ENCODE data around the gene NME5. TPM values are rescaled to one million over a fixed set of nuclear protein-coding genes. Genes with fewer than 3 reads are reported as not detected.
"Not testable (repeated sequence)": the region's sequence is repeated elsewhere in the genome, so short reads cannot be mapped to it uniquely, and the experiment has no call there.

NME5 gene
- polyA plus RNA-seq, 1 donor, result 2.8 TPM

DNA sequence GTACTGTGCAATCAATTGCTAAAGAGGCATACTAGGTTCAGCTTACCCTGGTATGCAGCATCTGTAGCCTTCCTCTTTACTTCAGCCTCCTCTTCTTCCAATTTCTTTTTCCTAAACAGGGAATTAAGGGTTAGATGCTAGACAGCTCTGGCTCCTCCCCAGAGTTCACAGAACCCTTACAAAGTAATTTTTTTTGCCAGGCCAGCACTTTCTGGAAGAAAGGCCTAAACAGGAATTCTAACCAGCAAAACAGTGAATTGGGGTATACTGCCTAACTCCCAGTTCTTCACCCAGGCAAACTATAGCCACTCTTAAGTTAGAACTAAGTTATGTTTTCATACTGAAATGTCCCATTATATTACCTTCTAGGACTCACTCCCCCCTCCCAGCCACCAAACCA, 31.1 kb upstream of the NME5 start:
- peaks cover 84% of the 10 kb centered on the region for H3K36me3 ChIP-seq (ENCODE audit: control insufficient read depth, insufficient read depth, low read length)
- H3K9me3 ChIP-seq (ENCODE audit: control insufficient read depth, low read depth, low read length), result no peaks in the 10 kb centered on the region
- no peaks in the 10 kb centered on the region for H3K27me3 ChIP-seq (ENCODE audit: control insufficient read depth, insufficient read depth, low read length)
- H3K27ac ChIP-seq (ENCODE audit: low read length), result no peak overlapping the region
- DNase-seq, result no peak
- H3K4me3 ChIP-seq (ENCODE audit: low read length), result no peak overlapping the region
- H3K4me1 ChIP-seq (ENCODE audit: control insufficient read depth, insufficient read depth, low read length), result no peaks in the 10 kb centered on the region

DNA sequence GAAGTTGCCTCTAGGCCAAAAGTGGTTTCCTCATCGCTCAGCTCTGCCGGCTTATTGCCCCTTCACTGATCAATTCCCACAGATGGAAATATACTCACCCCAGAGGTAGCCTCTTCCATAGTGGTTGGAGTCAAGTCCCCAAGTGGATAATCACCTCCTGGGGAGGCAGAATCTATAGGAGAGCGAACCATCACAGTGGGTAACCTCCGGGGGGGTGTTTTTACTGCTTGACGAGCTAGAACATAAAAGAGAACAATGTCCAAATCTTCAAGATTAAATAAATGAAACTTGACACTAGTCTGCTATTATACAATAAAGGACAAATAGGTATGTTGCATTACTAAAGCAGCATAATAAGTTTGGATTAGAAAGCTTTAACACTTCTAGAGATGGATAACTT, 29.9 kb upstream of the NME5 start:
- H3K4me1 ChIP-seq (ENCODE audit: control insufficient read depth, insufficient read depth, low read length), result no peaks in the 10 kb centered on the region
- H3K27me3 ChIP-seq (ENCODE audit: control insufficient read depth, insufficient read depth, low read length), result no peaks in the 10 kb centered on the region
- H3K9me3 ChIP-seq (ENCODE audit: control insufficient read depth, low read depth, low read length), result no peaks in the 10 kb centered on the region
- no peak overlapping the region for H3K4me3 ChIP-seq (ENCODE audit: low read length)
- WGBS (ENCODE audit: insufficient coverage, low lambda C conversion rate), result no CpG with 5 or more reads among the region's 5 CpGs
- H3K36me3 ChIP-seq (ENCODE audit: control insufficient read depth, insufficient read depth, low read length), result peaks cover 88% of the 10 kb centered on the region
- H3K27ac ChIP-seq (ENCODE audit: low read length), result no peak overlapping the region
- no peak for DNase-seq

DNA sequence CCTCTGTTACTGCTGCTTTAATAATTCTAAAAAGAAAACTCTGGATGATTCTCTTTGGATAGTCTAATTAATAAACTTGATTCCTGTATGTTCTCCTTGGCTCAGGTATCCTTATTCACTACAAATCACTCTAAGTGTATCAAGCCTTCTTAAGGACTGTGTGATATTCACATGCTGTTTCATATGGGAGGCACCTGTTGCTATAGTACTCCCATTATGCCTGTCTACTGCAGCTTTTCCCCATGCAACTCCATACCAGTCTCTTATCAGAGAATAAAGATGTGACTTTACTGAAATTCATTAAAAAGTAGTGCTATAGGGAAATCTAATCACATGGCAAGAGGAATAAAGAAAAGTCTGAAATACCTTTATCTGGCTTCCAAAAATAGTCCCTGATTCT, 24.5 kb upstream of the NME5 start:
- no peaks in the 10 kb centered on the region for H3K9me3 ChIP-seq (ENCODE audit: control insufficient read depth, low read depth, low read length)
- H3K27me3 ChIP-seq (ENCODE audit: control insufficient read depth, insufficient read depth, low read length), result no peaks in the 10 kb centered on the region
- no peak for DNase-seq
- no peaks in the 10 kb centered on the region for H3K4me1 ChIP-seq (ENCODE audit: control insufficient read depth, insufficient read depth, low read length)
- H3K36me3 ChIP-seq (ENCODE audit: control insufficient read depth, insufficient read depth, low read length), result peaks cover 97% of the 10 kb centered on the region
- H3K27ac ChIP-seq (ENCODE audit: low read length), result no peak overlapping the region
- no peak overlapping the region for H3K4me3 ChIP-seq (ENCODE audit: low read length)

DNA sequence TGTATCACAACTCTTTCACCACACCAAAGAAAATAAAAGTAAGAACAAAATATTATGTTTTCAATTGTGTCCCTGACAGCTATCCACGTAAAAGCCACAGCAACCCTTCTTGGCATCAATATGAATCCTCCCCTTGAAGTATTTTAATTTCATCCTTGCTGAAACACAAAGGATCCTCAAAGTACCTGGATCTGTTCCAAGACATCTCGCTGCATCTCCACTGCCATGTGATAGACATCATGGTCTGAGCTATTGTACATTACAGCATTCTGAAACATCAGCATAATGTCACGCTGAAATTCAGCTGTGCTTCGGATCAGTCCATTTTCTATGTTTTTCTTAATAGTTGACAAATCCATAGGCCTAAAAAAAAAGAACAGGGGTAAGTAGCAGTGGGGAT, 21.5 kb upstream of the NME5 start:
- H3K36me3 ChIP-seq (ENCODE audit: control insufficient read depth, insufficient read depth, low read length), result peaks cover 93% of the 10 kb centered on the region
- H3K27ac ChIP-seq (ENCODE audit: low read length), result no peak overlapping the region
- WGBS (ENCODE audit: insufficient coverage, low lambda C conversion rate), result 100% methylated on average over 1 of the region's 4 CpGs

DNA sequence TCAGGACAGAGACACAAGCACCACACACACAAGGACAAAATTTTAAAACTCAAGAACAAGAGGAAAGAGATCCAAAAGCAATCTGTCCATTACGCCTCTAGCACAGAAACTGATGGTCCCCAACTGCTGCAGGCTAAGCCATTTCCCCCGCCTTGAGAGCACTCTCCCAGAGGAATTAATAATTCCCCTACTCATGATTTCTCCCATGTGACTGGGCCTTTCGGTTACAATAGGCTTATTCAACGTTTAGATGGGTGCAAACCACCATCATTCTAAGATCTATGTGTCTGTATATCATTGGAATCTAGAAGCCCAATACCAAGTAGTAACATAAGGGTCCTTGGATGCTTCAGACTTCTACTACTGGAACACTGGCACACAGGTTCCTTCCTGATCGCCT, 20.4 kb upstream of the NME5 start:
- DNase-seq, result no peak
- peaks cover 83% of the 10 kb centered on the region for H3K36me3 ChIP-seq (ENCODE audit: control insufficient read depth, insufficient read depth, low read length)
- no peaks in the 10 kb centered on the region for H3K9me3 ChIP-seq (ENCODE audit: control insufficient read depth, low read depth, low read length)
- no peak overlapping the region for H3K4me3 ChIP-seq (ENCODE audit: low read length)
- H3K27me3 ChIP-seq (ENCODE audit: control insufficient read depth, insufficient read depth, low read length), result no peaks in the 10 kb centered on the region
- 90% methylated on average over 2 of the region's 5 CpGs for WGBS (ENCODE audit: insufficient coverage, low lambda C conversion rate)
- no peak overlapping the region for H3K27ac ChIP-seq (ENCODE audit: low read length)
- no peaks in the 10 kb centered on the region for H3K4me1 ChIP-seq (ENCODE audit: control insufficient read depth, insufficient read depth, low read length)

More for the DNA sequence above, 21.5 kb upstream of the NME5 start:
- Histone ChIP-seq H3K4me1 (ENCODE audit: control insufficient read depth, insufficient read depth, low read length) (no peaks in the 10 kb centered on the region), H3K4me3 (ENCODE audit: low read length) (no peak overlapping the region), H3K27me3 (ENCODE audit: control insufficient read depth, insufficient read depth, low read length) (no peaks in the 10 kb centered on the region), H3K9me3 (ENCODE audit: control insufficient read depth, low read depth, low read length) (no peaks in the 10 kb centered on the region)
- no peak for DNase-seq

DNA sequence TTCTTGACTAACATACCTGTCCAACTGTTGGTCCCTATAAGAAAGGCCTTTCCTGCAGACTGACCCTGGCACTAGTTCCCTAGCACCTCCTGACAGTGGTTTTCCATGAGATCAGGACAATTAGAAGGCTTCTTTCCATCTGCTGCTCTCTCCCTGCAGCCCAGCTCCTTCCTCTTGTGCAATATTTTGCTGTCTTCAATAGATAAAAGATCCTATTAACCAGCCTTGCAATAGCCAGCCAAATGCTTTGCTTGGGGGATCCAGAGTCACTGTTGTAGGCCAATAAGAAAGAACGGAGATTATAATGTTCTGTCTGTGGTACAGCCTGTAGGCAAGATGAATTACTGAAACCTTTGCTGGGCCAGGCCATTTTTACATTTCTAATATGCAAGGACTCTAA, 18.4 kb upstream of the NME5 start:
- H3K4me3 ChIP-seq (ENCODE audit: low read length), result no peak overlapping the region
- no peak for DNase-seq
- no CpG with 5 or more reads among the region's 1 CpG for WGBS (ENCODE audit: insufficient coverage, low lambda C conversion rate)
- H3K9me3 ChIP-seq (ENCODE audit: control insufficient read depth, low read depth, low read length), result no peaks in the 10 kb centered on the region
- H3K36me3 ChIP-seq (ENCODE audit: control insufficient read depth, insufficient read depth, low read length), result peaks cover 62% of the 10 kb centered on the region
- H3K4me1 ChIP-seq (ENCODE audit: control insufficient read depth, insufficient read depth, low read length), result no peaks in the 10 kb centered on the region
- H3K27ac ChIP-seq (ENCODE audit: low read length), result no peak overlapping the region
- H3K27me3 ChIP-seq (ENCODE audit: control insufficient read depth, insufficient read depth, low read length), result no peaks in the 10 kb centered on the region

DNA sequence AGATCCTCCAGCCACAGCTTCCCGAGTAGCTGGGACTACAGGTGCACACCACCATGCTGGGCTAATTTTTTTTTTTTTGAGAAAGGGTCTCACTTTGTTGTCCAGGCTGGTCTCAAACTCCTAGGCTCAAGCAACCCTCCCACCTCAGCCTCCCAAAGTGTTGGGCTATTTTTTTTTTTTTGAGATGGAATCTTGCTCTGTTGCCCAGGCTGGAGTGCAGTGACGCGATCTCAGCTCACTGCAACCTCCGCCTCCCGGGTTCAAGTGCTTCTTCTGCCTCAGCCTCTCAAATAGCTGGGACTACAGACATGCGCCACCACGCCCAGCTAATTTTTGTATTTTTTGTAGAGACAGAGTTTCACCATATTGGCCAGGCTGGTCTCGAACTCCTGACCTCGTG, 16.7 kb upstream of the NME5 start:
- not testable (repeated sequence) for H3K27ac ChIP-seq (ENCODE audit: low read length); H3K9me3 ChIP-seq (ENCODE audit: control insufficient read depth, low read depth, low read length); H3K4me3 ChIP-seq (ENCODE audit: low read length); H3K4me1 ChIP-seq (ENCODE audit: control insufficient read depth, insufficient read depth, low read length); H3K27me3 ChIP-seq (ENCODE audit: control insufficient read depth, insufficient read depth, low read length); DNase-seq
- peaks cover 46% of the 10 kb centered on the region for H3K36me3 ChIP-seq (ENCODE audit: control insufficient read depth, insufficient read depth, low read length)
- no CpG with 5 or more reads among the region's 9 CpGs for WGBS (ENCODE audit: insufficient coverage, low lambda C conversion rate)

DNA sequence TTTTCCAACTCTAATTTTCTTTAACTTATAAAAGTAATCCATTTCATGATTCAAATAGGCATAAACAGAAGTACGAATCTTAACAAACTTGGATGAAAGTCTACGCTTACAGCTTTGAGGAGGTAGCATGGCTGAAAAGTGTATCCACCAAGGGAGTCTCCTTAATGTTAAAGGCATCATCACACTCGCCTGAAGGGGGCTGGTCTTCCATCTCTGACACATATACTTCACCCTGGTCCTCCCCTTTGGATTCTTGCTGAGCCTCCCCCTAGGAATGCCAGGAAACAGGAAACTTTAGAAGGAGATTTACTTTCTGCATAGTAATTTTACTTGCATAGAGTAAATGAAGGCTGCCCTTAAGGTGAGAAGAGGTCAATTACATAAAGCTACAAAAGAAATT, 10.3 kb upstream of the NME5 start:
- Histone ChIP-seq H3K27ac (ENCODE audit: low read length) (no peak overlapping the region), H3K27me3 (ENCODE audit: control insufficient read depth, insufficient read depth, low read length) (no peaks in the 10 kb centered on the region), H3K4me1 (ENCODE audit: control insufficient read depth, insufficient read depth, low read length) (no peaks in the 10 kb centered on the region), H3K4me3 (ENCODE audit: low read length) (no peak overlapping the region), H3K36me3 (ENCODE audit: control insufficient read depth, insufficient read depth, low read length) (no peaks in the 10 kb centered on the region), H3K9me3 (ENCODE audit: control insufficient read depth, low read depth, low read length) (no peaks in the 10 kb centered on the region)
- WGBS (ENCODE audit: insufficient coverage, low lambda C conversion rate), result no CpG with 5 or more reads among the region's 3 CpGs
- DNase-seq, result no peak

DNA sequence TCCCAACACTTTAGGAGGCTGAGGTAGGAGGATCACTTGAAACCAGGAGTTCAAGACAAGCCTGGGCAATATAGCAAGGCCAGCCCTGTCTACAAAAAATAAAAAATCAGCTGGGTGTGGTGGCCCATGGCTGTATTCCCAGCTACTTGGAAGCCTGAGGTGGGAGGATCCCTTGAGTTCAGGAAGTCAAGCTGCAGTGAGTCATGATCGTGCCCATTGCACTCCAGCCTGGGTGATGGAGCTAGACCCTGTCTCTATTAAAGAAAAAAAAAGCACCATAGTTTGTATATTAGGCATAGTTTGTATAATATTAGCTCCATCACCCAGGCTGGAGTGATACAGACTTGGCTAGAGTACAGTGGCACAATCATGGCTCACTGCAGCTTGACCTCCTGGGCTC, 9.6 kb upstream of the NME5 start:
- H3K27me3 ChIP-seq (ENCODE audit: control insufficient read depth, insufficient read depth, low read length), result no peaks in the 10 kb centered on the region
- no peak overlapping the region for H3K4me3 ChIP-seq (ENCODE audit: low read length)
- no CpG with 5 or more reads among the region's 1 CpG for WGBS (ENCODE audit: insufficient coverage, low lambda C conversion rate)
- no peaks in the 10 kb centered on the region for H3K9me3 ChIP-seq (ENCODE audit: control insufficient read depth, low read depth, low read length)
- DNase-seq, result no peak
- no peak overlapping the region for H3K27ac ChIP-seq (ENCODE audit: low read length)
- H3K36me3 ChIP-seq (ENCODE audit: control insufficient read depth, insufficient read depth, low read length), result no peaks in the 10 kb centered on the region
- no peaks in the 10 kb centered on the region for H3K4me1 ChIP-seq (ENCODE audit: control insufficient read depth, insufficient read depth, low read length)

DNA sequence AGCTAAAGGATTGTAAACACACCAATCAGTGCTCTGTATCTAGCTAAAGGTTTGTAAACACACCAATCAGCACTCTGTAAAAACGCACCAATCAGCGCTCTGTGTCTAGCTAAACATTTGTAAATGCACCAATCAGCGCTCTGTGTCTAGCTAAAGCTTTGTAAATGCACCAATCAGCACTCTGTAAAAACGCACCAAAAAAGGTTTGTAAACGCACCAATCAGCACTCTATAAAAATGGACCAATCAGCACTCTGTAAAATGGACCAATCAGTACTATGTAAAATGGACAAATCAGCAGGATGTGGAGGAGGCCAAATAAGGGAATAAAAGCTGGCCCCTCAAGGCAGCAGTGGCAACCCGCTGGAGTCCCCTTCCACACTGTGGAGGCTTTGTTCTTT, 4.3 kb upstream of the NME5 start:
- WGBS (ENCODE audit: insufficient coverage, low lambda C conversion rate), result 100% methylated on average over 1 of the region's 6 CpGs
- not testable (repeated sequence) for H3K9me3 ChIP-seq (ENCODE audit: control insufficient read depth, low read depth, low read length); H3K27me3 ChIP-seq (ENCODE audit: control insufficient read depth, insufficient read depth, low read length)

DNA sequence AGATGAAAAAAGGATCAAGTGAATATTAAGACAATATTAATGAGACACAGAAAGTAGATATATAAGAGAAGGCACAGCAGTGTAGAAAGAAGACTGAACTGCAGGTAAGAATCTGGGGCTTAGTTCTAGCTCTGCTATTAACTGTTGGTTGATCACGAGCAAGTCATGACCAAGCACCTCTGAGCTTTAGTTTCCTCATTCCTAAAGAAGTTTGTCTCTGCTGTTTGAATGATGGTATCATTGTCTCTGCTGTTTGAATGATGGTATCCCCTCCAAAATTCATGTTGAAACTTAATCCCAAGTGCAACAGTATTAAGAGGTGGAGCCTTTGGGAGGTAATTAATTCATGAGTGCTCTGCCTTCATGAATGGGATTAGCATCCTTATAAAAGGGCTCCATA, 2.5 kb upstream of the NME5 start:
- WGBS (ENCODE audit: insufficient coverage, low lambda C conversion rate), result no CpG with 5 or more reads among the region's 1 CpG
- Histone ChIP-seq H3K36me3 (ENCODE audit: control insufficient read depth, insufficient read depth, low read length) (no peaks in the 10 kb centered on the region), H3K4me1 (ENCODE audit: control insufficient read depth, insufficient read depth, low read length) (no peaks in the 10 kb centered on the region), H3K4me3 (ENCODE audit: low read length) (no peak overlapping the region), H3K27ac (ENCODE audit: low read length) (no peak overlapping the region), H3K27me3 (ENCODE audit: control insufficient read depth, insufficient read depth, low read length) (no peaks in the 10 kb centered on the region), H3K9me3 (ENCODE audit: control insufficient read depth, low read depth, low read length) (no peaks in the 10 kb centered on the region)
- no peak for DNase-seq

More for the DNA sequence above, 4.3 kb upstream of the NME5 start:
- H3K27ac ChIP-seq (ENCODE audit: low read length); H3K4me3 ChIP-seq (ENCODE audit: low read length); DNase-seq; H3K36me3 ChIP-seq (ENCODE audit: control insufficient read depth, insufficient read depth, low read length); H3K4me1 ChIP-seq (ENCODE audit: control insufficient read depth, insufficient read depth, low read length): not testable (repeated sequence)
